Stimulated activated CD4-positive, alpha-beta T cell treated with anti-CD3 and anti-CD28 coated beads, Interleukin-15, amount 100 ng/mL, for 48 hours (primary cell): ENCODE data around the gene TFDP2.
"Not testable (repeated sequence)": the region's sequence is repeated elsewhere in the genome, so short reads cannot be mapped to it uniquely, and the experiment has no call there.

Source experiments
- DNase-seq, 2 donors: peaks; one replicate each; pipeline ENCODE4 v3.0.0-alpha.2; 2020; ENCODE audit warnings: low read depth in 2 of 2

TFDP2 gene

DNA sequence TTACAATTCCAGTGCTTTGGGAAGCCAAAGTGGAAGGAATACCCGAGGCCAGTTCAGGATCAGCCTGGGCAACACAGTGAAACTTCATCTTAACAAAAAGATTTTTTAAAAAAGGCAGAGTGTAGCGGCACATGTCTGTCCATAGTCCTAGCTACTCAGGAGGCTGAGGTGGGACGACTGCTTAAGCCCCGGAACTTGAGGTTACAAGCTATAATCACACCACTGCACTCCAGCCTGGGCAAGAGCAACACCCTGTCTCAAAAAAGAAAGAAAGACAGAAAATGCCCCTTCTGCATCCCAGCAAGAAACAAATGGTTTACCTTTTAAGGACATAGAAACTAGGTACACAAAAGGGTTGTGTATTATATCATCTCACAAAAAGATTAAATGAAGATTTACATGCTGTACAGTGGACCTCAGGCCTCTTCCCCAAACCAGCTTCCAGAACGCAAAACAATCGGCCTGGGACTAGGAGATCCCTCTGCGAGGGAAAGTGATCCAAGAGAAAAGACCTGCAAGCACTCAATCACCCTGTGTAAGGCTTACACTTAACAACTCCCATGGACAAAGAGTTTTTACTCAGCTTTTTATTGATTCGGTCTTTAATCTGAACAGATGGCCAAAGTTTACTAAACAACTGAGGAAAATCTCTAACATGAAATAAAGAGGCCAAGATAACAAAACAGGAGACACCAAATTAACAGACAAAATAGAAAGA lies 21.2 kb downstream of the TFDP2 start:
- no peak for DNase-seq

DNA sequence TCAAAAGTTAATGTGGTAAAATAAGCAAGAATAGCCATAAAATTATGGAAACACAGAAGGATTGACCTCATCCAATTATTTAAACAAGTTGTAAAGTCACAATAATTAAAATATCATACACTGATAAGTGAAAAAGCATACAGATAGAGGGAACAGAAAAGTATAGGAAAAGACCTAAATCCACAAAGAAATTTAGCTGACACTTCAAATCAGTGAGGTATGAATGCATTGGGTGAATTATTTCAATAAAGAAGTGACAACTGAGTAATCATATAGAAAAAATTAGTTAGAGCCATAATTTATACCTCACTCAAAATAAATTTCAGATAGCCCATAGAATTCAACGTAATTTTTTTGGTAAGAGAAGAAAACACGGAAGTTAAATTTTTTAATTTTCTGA lies 25.1 kb downstream of the TFDP2 start:
- DNase-seq: no peak

DNA sequence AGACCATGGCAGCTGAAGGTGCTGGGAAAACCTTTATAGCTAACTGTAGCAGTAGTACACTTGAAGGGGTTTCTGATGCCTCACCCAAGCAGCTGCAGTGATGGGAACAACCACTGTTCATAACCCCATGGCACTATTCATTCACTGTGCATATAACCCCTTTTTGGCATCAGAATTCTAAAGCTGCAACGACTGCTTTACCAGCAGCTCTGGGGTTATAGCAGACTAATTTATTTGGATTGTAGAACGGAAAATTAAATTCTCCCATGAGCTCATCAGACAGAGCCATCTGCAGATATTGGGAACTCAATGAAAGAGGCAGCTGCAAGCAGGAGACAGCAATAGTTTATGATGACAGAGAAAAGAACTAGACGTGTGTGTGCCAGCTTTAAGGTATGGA lies 28.6 kb downstream of the TFDP2 start:
- no peak for DNase-seq

DNA sequence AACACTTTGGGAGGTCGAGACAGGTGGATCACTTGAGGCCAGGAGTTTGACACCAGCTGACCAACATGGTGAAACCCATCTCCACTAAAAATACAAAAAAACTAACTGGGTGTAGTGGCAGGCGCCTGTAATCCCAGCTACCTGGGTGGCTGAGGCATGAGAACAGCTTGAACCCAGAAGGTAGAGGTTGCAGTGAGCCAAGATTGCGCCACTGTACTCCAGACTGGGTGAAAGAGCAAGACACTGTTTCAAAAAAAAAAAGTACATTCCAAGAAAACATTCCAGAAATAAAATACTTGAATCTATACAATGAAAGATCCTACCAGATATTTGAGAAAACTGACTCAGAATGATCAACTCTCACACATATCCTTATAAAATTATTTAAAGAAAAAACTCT lies 30.4 kb downstream of the TFDP2 start:
- DNase-seq: no peak

DNA sequence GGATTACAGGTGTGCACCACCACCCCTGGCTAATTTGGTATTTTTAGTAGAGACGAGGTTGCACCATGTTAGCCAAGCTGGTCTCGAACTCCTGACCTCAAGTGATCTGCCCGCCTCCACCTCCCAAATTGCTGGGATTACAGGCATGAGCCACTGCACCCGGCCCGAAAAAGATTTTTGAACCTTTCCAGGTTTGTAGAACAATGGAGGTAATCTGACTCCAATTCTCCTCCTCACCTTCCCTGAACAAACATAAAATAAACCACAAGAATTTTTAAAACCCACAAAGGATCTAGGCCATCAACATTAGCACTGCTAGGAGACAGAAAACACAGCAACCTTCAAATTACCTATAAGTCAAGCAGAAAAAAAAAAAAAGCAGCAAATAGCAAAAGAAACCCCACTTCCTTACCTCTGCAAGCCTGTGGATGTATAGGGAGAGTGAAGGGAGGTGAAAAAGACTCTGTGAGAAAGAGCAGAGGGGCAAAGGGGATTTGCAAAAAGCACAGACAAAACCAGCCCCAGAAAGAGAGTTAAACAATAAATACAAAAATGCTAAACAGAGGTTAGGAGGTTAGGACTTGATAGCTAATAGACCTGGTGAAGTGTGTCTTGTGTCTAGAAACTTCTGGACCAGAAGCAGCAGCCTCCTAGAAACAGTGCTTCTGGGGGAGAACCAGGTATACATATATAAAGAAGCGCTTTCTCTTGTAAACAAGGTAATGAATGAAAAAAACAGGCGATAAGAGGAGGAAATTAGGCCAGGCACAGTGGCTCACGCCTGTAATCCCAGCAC lies 32.1 kb downstream of the TFDP2 start:
- DNase-seq: no peak

DNA sequence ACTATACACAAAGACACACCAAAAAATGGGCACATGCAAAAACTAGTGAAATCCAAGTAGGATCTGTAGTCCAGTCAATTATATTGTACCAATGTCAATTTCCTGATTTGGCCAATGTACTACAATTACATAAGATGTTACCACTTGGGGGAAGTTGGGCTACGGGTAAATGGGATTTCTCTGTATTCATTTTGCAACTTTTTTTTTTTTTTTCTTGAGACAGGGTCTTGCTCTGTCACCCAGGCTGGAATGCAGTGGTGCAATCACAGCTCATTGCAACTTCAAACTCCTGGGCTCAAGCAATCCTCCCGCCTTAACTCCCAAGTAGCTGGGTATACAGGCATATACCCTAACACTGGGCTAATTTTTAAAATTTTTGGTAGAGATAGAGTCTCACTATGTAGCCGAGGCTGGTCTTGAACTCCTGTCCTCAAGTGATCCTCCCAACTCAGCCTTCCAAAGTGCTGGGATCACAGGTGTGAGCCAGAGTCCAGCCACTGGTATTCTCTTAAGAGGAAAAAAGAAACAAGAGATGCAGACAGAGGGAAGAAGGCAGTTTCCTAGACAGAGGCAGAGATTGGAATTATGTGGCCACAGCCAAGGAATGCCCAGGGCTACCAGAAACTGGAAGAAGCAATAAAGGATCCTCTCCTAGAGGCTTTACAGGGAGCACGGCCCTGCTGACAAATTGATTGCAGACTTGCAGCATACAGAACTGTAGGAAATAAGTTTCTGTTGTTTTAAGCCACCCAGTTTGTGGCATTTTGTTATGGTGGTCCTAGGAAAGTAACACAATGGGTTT lies 33.3 kb downstream of the TFDP2 start:
- DNase-seq: no peak

DNA sequence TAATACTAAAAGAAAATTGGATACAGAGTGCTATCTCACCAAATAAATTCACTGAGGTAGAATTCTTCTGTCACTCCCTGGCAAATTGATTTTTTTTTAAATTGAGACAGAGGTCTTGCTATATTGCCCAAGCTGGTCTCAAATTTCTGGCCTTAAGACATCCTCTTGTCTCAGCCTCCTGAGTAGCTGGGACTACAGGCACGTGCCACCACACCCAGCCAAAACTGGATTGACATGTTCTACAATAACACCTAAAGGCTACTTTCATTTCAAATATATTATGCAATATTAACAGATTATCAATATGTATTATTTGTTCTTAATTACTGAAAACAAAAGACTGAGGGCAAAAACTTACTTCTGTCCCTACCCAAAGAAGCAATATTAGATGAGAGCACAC lies 36.7 kb downstream of the TFDP2 start:
- no peak for DNase-seq

DNA sequence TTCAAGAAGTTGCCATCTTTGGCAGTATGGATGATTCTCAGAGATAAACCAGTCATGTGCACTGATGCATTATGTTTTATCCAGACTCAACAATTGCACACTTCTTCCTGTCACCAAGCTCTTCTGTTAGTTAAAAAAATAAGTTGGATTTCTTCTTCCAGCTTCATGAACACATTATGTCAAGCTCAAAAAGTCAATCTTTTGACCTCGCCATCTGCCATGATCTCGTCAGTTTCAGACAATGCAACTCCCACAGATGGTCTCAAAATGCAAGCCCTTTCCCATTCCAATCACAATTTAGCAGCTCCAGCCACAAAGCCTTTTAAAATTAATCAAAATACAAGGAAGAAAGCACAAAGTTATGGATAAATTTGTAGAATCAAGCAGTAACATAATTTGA lies 42.8 kb downstream of the TFDP2 start:
- no peak for DNase-seq

DNA sequence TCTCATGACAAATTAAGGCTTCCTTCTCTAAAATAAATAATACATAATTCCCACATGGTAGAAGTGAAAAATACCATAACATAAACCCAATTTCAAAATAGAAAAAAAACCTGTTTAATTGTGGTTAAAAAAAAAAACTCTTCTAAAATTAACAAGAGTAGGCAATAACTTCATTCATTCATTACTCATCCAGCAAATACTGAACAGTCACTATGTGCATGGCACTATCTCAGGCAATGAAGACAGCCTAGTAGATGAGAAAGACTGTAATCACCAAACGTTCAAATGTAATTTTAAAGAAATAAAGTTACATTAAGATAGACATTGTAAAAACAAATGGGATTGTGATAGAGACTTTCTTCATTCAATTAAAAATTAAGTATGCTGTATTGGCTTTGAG lies 43.4 kb downstream of the TFDP2 start:
- no peak for DNase-seq

DNA sequence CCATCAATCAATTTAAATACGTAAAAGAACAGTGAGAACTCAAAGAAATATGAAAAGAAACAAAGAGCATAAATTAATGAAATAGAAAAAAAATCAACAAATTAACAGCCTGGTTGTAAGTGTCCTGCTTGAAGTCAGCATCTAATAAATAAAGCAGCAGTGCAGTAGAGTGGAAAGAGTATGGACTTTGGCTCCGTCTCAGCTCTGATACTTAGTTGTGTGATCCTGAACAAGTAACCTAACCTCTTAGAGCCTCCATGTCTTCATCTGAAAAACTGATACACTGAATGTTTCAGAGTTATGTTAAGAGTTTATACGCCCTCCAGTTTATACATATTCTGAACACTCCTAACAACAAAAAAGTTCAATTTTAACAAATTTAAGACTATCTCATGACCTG lies 44.6 kb downstream of the TFDP2 start:
- DNase-seq: no peak

DNA sequence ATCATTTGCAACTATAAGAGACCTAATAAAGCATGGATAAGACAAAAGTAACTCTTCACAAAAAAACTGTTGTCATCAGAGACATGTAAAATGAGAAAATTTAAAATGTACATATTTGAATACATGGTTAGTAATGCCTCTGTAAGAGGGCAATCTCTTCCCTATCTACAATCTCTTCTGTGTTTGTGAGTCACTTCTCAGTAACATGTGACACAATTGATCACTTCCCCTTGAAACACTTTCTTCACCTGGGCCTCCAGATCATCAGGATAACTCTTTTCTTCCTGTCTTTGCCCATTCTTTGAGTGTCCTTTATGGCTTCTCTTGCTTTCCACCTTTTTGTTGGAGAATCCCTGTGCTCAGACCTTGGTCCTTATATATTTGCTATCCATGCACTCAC lies 50.4 kb downstream of the TFDP2 start:
- DNase-seq: no peak

DNA sequence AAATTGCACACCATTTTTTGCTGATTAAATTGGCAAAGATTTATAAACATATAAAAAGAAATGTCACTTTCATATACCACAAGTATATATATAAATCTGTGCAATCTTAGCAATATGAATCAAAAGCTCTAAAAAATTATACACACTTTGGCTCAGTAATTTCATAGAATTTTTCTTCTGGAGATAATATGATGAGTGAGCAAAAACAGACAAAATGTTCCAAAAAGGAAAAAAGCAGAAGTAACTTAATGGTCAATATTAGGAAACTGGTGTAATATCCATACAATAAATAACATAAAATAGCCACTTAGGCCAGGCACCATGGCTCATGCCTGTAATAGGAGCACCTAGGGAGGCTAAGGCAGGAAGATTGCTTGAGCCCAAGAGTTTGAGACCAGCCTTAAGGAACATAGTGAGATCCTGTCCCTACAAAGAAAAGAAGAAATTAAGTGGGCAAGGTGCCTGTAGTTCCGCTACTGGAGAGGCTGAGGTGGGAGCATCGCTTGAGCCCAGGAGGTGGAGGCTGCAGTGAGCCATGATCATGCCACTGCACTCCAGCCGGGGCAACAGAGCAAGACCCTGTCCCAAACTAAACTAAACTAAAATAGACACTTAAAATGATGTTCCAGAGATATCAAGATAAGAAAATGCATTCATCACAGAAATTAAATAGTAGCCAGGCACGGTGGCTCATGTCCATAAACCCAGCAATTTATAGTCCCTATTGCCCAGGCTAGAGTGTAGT lies 52.1 kb downstream of the TFDP2 start:
- no peak for DNase-seq

DNA sequence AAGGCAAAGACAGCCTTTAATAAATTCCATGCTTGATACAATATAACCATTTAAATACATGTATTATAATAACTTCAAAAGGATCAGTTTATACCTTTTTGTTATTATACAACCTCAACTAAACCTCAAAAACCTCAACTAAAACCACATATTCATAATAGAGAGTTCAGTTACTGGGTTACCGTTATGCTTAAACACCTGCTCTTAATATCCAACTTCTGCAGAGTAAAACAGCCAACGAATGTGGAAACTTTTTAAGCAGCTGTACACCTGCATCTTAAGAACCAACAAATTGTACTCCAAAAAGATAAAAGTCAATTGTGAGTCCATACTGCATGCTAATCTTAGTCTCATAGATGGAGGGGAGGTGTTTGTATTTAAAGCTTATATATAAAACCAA lies 53.5 kb downstream of the TFDP2 start:
- no peak for DNase-seq

DNA sequence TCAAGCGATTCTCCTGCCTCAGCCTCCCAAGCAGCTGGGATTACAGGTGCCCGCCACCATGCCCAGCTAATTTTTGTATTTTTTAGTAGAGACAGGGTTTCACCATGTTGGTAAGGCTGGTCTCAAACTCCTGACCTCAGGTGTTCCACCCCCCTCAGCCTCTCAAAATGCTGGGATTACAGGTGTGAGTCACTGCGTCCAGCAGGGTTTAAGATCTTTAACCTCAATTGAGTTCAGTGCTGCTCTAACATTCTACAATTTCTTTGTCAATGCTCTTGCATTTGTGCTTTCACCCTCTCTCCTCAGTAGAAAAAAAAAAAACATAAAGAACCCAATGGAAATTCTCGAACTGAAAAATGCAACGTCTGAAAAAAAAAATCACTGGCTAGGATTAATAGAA lies 60.4 kb downstream of the TFDP2 start:
- DNase-seq: not testable (repeated sequence)

DNA sequence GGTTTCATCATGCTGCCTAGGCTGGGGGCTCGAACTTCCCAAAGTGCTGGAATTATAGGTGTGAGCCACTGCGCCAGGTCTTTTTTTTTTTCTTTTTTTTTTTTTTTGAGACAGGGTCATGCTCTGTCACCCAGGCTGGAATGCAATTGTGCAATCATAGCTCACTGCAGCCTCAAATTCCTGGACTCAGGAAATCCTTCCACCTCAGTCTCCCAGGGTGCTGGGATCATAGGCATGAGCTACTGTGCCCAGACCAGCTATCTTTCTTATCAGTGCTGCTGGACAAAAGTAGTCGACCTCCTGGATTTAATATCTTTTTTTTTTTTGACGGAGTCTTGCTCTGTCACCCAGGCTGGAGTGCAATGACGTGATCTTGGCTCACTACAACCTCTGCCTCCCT lies 60.8 kb downstream of the TFDP2 start:
- DNase-seq: no peak

DNA sequence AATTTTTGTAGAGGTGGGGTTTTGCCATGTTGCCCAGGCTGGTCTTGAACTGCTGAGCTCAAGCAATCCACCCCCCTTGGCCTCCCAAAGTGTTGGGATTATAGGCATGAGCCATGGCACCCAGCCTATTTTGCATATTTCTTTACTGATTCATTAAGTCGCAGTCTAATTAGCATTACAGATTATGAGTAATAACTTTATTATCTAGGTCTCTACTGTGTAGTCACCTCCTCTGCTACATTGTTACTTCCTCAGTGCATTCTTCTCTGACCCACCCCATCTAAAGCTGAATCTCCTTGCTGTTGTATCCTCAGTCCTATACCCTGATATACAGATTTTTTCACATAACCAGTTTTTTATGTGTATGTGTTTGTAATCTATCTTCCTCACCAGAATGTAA lies 61.7 kb downstream of the TFDP2 start:
- no peak for DNase-seq

DNA sequence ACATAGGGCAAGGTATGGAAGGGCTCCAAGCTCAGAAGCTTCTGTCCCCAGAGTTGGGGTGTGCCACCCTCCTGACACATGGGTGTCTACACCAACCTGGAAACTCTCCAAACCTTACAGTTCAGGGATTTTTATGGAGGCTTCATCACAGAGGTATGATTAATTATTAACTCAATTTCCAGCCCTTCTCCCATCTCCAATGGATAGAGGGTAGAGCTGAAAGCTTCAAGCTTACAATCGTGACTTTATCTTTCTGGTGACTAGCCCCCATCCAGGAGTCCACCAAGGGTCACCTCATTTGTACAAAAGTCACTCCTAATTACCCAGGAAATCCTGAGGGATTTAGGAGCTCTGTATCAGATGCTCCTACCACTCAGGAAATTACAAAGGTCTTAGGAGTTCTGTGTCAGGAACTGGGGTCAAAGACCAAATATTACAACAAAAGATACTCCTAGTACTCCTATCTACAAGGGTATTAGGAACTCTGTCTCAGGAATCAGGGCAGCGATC lies 62.7 kb downstream of the TFDP2 start:
- DNase-seq: no peak

DNA sequence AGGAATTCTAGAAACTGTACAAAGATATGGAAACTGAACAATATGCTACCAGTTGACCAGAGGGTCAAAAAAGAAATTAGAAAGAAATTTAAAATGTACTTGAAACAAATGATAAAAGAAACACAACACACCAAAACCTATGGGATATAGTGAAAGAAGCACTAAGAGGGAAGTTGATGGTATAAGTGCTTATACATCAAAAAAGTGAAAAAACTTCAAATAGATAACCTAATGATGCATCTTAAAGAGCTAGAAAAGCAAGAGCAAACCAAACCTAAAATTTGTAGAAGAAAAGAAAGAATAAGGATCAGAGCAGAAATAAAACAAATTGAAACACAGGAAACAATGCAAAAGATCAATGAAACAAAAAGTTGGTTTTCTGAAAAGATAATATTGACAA lies 68.2 kb downstream of the TFDP2 start:
- DNase-seq: no peak

DNA sequence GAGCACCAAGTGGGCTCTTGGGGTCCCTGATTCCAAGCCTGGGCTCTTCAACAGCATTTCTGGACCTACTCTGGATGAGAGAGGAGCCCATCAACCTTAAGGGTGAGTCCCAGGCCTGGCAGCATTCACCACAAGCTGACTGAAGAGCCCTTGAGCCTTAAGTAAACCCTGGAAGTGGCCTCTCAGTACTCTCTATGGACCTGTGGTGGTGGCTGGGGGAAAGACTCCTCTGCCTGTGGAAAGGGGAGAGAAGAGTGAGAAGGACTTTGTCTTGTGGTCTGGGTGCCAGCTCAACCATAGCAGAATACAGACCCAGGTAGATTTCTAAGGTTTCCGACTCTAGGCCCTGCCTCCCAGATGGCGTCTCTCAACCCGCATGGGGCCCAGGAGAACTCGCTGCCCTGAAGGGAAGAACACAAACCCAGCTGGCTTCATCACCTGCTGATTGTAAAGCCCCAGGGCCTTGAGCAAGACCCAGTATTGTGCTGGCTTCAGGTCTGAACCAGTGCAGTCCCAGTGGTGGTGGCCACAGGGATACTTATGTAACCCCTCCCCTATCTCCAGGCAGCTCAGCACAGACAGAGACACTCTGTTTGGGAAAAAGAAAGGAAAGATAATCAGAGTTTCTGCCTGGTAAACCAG lies 71.4 kb downstream of the TFDP2 start:
- DNase-seq: no peak

DNA sequence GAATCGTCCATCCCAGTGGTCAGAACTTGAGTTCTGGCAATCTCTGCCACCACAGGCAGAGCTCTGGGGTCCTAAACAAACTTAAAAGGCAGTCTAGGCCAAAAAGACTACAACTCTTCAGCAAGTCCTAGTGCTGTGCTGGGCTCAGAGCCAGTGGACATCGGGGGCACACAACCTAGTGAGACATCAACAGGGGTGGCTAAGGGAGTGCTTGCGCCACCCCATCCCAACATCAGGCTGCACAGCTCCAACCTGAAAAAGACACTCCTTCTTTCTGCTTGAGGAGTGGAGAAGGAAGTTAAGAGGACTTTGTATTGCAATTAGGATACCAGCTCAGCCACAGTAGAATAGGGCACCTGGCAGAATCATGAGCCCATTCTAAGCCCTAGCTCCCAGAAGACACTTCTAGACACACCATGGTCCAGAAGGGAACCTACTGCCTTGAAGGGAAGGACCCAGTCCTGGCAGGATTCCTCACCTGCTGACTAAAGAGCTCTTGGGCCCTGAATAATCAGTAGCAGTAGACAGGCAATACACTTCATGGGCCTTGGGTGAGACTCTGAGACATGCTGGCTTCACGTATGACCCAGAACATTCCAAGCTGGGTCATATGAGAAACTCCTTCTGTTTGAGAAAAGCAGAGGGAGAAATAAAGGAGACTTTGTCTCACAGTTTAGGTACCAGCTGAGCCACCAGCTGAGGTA lies 72.0 kb downstream of the TFDP2 start:
- no peak for DNase-seq

DNA sequence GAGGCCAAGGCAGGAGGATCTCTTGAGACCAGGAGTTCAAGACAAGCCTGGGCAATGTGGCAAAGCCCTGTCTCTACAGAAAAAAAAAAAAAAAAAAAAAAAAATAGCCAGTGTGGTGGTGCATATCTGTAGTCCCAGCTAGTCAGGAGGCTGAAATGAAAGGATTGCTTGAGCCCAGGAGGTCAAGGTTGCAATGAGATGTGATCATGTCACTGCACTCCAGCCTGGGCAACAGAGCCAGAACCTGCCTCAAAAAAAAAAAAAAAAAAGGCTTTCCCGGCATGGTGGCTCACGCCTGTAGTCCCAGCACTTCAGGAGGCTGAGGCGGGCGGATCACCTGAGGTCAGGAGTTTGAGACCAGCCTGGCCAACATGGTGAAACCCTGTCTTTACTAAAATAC lies 73.7 kb downstream of the TFDP2 start:
- DNase-seq: not testable (repeated sequence)
